NAMALWA (cell line): ENCODE data around the gene GARS1.
"Not testable (repeated sequence)": the region's sequence is repeated elsewhere in the genome, so short reads cannot be mapped to it uniquely, and the experiment has no call there.

Source experiments
- DNase-seq: peaks from one replicate; pipeline ENCODE4 v3.0.0-alpha.2; 2015; ENCODE audit warnings: low spot score

Gene GARS1

GRCh38 chr7:30594540-30595435, at the start of gene GARS1:
TSS of gene GARS1 (plus strand) at chr7:30594878. CDS start at chr7:30594922, 44 bp downstream.
- DNase-seq, result peak; percentile 97

- DNase-seq, result no peak
These were observed 48.7 kb upstream of the GARS1 start for GRCh38 chr7:30545791-30546555.

- no peak for DNase-seq
These were observed 48.1 kb upstream of the GARS1 start for GRCh38 chr7:30546596-30546995.

GRCh38 chr7:30548845-30549244, 45.8 kb upstream of the GARS1 start:
- peak; percentile 69 for DNase-seq

GRCh38 chr7:30549931-30550493, 44.7 kb upstream of the GARS1 start:
- DNase-seq, result no peak

- no peak for DNase-seq
These were observed 42.3 kb upstream of the GARS1 start for GRCh38 chr7:30552330-30552729.

GRCh38 chr7:30553141-30553540, 41.5 kb upstream of the GARS1 start:
- no peak for DNase-seq

GRCh38 chr7:30553546-30553945, 41.1 kb upstream of the GARS1 start:
- DNase-seq, result no peak

GRCh38 chr7:30555525-30555924, 39.2 kb upstream of the GARS1 start:
- DNase-seq, result no peak

GRCh38 chr7:30556840-30557239, 37.8 kb upstream of the GARS1 start:
- DNase-seq, result no peak

- no peak for DNase-seq
These were observed 37.4 kb upstream of the GARS1 start for GRCh38 chr7:30557245-30557644.

GRCh38 chr7:30559611-30560010, 35.1 kb upstream of the GARS1 start:
- DNase-seq, result no peak

- no peak for DNase-seq
These were observed 33.3 kb upstream of the GARS1 start for GRCh38 chr7:30561389-30561788.

- DNase-seq, result no peak
These were observed 32.2 kb upstream of the GARS1 start for GRCh38 chr7:30562498-30562897.

GRCh38 chr7:30562909-30563308, 31.8 kb upstream of the GARS1 start:
- DNase-seq, result no peak

GRCh38 chr7:30563326-30563942, 31.2 kb upstream of the GARS1 start:
- no peak for DNase-seq

- DNase-seq, result peak; percentile 94
These were observed 30.3 kb upstream of the GARS1 start for GRCh38 chr7:30564243-30564892.

- no peak for DNase-seq
These were observed 28.1 kb upstream of the GARS1 start for GRCh38 chr7:30566596-30566995.

GRCh38 chr7:30567081-30567480, 27.6 kb upstream of the GARS1 start:
- DNase-seq, result no peak

- not testable (repeated sequence) for DNase-seq
These were observed 24.4 kb upstream of the GARS1 start for GRCh38 chr7:30570238-30570637.

- no peak for DNase-seq
These were observed 22.4 kb upstream of the GARS1 start for GRCh38 chr7:30572212-30572841.
